ENCODE measurements around the gene ROR2.

GRCh38 chr9:91897201-91897600 is 52.8 kb downstream of the ROR2 start:
- TF ChIP-seq CTCF (IDR thresholded peaks at IDR 0.05) (no peak), POLR2A (IDR thresholded peaks at IDR 0.05) (no peak)

Measured in heart left ventricle (tissue), 13 donors.